ENCODE data around the gene GALNT1. TPM values are rescaled to one million over a fixed set of nuclear protein-coding genes. Genes with fewer than 3 reads are reported as not detected.

GALNT1 gene
- total RNA-seq, 1 experiment from 2014 or later = 80.1 TPM

GRCh38 chr18:35750929-35751328 lies 169.4 kb downstream of the GALNT1 start (continued):
- TF ChIP-seq ERG (CRISPR knock-in tag; IDR thresholded peaks at IDR 0.05) (no peak), ARID4B (CRISPR knock-in tag; IDR thresholded peaks at IDR 0.05; ENCODE audit: borderline replicate concordance) (no peak), PRDM15 (CRISPR knock-in tag; IDR thresholded peaks at IDR 0.05) (no peak), KAT7 (CRISPR knock-in tag; IDR thresholded peaks at IDR 0.05; ENCODE audit: borderline replicate concordance) (no peak), CTCF (IDR thresholded peaks at IDR 0.05) (no peak)

GRCh38 chr18:35753306-35753910 lies 171.9 kb downstream of the GALNT1 start:
- ATAC-seq (no peak), DNase-seq (ENCODE audit: low spot score) (no peak)
- ChIA-PET CTCF (no interaction called here), POLR2A (no interaction called here)
- no peak overlapping the region for H3K27ac Mint-ChIP-seq
- peaks cover 23% of the 10 kb centered on the region for H3K36me3 Mint-ChIP-seq
- peaks cover 35% of the 10 kb centered on the region for H3K4me1 Mint-ChIP-seq
- H3K27me3 Mint-ChIP-seq (ENCODE audit: low read depth) = no peaks in the 10 kb centered on the region
- H3K9me3 Mint-ChIP-seq = peaks cover 28% of the 10 kb centered on the region
- H3K4me3 Mint-ChIP-seq = no peak overlapping the region
- TF ChIP-seq ZNF416 (CRISPR knock-in tag; IDR thresholded peaks at IDR 0.05) (no peak), FOXJ3 (CRISPR knock-in tag; IDR thresholded peaks at IDR 0.05; ENCODE audit: borderline replicate concordance) (no peak), FOXP1 (CRISPR knock-in tag; IDR thresholded peaks at IDR 0.05; ENCODE audit: borderline replicate concordance) (no peak), NFATC4 (CRISPR knock-in tag; IDR thresholded peaks at IDR 0.05) (no peak), USF1 (CRISPR knock-in tag; IDR thresholded peaks at IDR 0.05) (no peak), ZBTB21 (CRISPR knock-in tag; IDR thresholded peaks at IDR 0.05; ENCODE audit: borderline replicate concordance) (no peak), MAX (CRISPR knock-in tag; IDR thresholded peaks at IDR 0.05) (no peak), IRF2 (CRISPR knock-in tag; IDR thresholded peaks at IDR 0.05; ENCODE audit: borderline replicate concordance, low read depth) (no peak), ESRRA (CRISPR knock-in tag; IDR thresholded peaks at IDR 0.05; ENCODE audit: borderline replicate concordance) (no peak), SP1 (CRISPR knock-in tag; conservative IDR thresholded peaks at IDR 0.05) (no peak), E2F4 (CRISPR knock-in tag; IDR thresholded peaks at IDR 0.05; ENCODE audit: borderline replicate concordance, low read depth) (no peak), NFE2L1 (CRISPR knock-in tag; IDR thresholded peaks at IDR 0.05) (no peak), ERG (CRISPR knock-in tag; IDR thresholded peaks at IDR 0.05) (no peak), ETV6 (CRISPR knock-in tag; IDR thresholded peaks at IDR 0.05) (no peak), FOXK1 (CRISPR knock-in tag; IDR thresholded peaks at IDR 0.05) (no peak)

All from WTC11 (cell line).